Stimulated activated CD4-positive, alpha-beta T cell treated with anti-CD3 and anti-CD28 coated beads, Interleukin-2, amount 100 ng/mL, for 48 hours (primary cell): ENCODE data around the gene CR1L.
A peak's percentile ranks its signal among the peaks of the same experiment; 100 is the strongest.
"Not testable (repeated sequence)": the region's sequence is repeated elsewhere in the genome, so short reads cannot be mapped to it uniquely, and the experiment has no call there.

Experiments used
- DNase-seq, 2 donors: peaks; one replicate each; pipeline ENCODE4 v3.0.0-alpha.2; 2020

Gene CR1L

GRCh38 chr1:207690551-207690950, 45.6 kb downstream of the CR1L start:
- DNase-seq: not testable (repeated sequence)

- DNase-seq: no peak
These were observed 46.1 kb downstream of the CR1L start for GRCh38 chr1:207691010-207691409.

GRCh38 chr1:207691841-207692240, 46.9 kb downstream of the CR1L start:
- DNase-seq: no peak

GRCh38 chr1:207692291-207692690, 47.4 kb downstream of the CR1L start:
- not testable (repeated sequence) for DNase-seq

DNA sequence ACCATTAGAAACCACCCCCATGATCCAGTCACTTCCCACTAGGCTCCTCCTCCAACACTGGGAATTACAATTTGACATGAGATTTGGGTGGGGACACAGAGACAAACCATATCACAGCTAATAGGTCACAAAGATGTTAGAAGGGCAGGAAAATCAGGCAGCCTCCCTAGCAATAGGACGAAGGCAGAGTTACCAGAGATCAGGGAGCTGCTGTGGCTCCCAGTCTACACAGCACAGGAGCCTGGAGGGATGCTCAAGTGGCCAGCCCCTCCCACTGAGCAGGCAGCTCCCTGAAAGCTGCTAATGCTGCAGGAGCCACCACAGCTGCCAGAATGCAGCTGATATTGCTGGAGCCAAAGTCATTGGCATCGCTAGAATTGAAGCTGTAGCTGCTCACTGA, 51.0 kb downstream of the CR1L start:
- DNase-seq: no peak

GRCh38 chr1:207698822-207699483, 54.0 kb downstream of the CR1L start:
- peak; percentile 31 to 37 for DNase-seq

DNA sequence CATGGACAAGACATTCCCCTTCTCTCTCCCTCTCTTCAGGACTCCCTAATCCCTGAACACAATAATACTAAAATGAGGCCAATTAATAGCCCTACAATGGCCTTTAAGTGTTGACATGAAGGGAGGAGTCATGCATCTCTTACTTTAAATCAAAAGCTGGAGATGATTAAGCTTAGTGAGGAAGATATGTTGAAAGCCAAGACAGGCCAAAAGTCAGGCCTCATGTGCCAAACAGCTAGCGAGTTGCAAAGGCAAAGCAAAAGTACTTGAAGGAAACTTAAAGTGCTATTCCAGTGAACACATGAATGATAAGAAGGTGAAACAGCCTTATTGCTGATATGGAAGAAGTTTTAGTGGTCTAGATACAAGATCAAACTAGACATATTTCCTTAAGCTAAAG, 57.4 kb downstream of the CR1L start:
- DNase-seq: no peak

GRCh38 chr1:207703712-207704111, 58.8 kb downstream of the CR1L start:
- no peak for DNase-seq

- not testable (repeated sequence) for DNase-seq
These were observed 63.1 kb downstream of the CR1L start for GRCh38 chr1:207708004-207708403.

DNA sequence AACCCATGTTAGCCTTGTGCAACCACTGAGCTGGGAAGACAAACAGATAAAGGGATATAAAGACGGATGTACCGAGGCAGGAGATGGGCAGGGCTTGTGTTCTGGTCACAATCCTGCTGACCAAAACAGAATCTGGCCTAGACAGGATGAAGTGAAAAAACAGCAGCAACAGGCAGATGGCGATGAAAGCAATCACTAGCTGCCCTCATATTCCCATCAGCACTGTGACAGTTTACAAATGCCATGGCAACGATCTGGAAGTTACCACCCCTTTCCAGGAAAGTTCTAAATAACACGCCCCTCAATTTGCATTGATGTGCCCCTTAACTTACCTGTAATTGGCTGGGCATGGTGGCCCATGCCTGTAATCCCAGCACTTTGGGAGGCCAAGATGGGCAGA, 66.4 kb downstream of the CR1L start:
- no peak for DNase-seq

GRCh38 chr1:207712701-207713100, 67.8 kb downstream of the CR1L start:
- not testable (repeated sequence) for DNase-seq

DNA sequence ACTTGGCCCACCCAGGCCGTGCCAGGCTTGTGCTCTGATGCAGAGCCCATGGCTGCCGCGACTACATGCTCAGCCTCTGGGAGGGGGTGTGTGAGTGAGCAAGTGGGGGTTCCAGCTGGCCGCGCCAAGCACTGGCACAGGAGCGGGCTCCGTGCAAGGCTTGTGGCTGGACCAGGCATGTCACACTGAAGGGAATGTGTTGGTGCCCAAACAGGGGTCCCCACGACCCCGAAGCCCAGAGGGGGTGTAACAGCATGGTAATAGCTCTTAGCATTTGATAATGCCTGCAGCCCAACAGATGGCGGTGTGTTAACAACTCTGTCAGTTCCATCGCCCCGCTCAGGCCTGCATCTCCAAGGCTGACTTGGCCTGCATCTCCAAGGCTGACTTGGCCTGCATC, 68.6 kb downstream of the CR1L start:
- no peak for DNase-seq

DNA sequence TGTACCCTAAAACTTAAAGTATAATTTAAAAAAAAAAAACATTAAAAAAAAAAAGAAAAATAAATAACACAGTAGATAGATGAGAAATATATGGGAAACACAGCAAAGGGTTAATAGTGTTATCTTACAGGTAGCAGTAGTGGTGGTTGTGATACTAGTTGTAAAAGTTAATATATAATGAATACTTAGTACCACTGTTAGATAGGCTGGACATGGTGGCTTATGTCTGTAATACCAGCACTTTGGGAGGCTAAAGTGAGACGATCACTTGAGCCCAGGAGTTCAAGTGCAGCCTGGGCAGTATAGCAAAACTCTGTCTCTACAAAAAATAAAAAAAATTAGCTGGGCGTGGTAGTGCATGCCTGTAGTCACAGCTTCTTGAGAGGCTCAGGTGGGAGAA, 74.3 kb downstream of the CR1L start:
- no peak for DNase-seq

- DNase-seq: not testable (repeated sequence)
These were observed 83.4 kb downstream of the CR1L start for GRCh38 chr1:207728200-207728858.

DNA sequence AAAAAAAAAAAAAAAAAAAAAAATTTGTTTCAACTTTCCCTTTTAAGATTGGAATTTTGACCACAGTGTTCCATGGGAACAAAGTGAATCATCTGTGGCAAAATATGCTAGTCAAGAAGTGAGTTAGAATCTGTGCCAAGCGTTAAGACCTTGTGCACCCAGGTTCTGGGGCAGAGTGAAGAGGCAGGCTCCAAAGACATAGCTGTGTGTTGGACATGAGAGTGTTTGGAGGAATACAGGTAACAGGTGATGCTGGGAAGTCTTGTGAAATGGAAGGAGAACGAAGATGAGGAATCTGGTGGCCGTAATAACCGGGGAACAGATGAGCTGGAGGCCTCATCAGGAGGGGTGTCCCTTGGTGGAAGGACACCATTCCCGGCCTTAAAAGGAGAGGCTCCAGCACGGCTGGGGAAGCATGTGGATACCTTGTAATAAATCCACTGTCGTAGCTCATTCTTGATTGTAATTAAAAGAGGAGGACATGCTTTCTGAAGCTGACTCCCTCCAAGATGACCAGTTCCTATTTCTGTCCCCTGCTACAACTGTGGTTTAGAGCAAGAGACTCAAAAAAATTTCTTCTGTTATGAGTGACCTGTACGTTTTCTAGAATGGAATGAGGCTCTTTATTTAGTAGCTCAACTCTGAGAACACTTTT, 92.7 kb downstream of the CR1L start:
- DNase-seq: not testable (repeated sequence)

DNA sequence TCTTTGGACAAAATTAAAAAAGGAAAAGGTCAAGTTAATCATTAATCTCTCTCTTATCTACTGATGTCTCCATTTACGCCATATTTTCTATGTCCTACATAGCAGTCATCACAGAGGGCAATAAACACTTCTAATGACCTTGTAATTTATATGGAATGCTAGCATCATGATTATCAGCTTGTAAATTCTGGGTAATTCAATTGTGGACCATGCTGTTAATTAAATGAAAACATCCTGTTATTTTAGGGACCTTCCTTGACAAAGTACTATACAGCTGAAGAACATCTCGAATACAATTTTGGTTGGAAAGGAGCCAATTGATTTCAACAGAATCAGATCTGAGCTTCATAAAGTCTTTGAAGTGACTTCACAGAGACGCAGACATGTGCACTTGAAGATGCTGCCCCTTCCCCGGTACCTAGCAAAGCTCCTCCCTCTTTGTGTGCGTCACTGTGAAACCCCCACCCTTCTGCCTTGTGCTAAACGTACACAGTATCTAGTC, 93.3 kb downstream of the CR1L start:
- DNase-seq: not testable (repeated sequence)

DNA sequence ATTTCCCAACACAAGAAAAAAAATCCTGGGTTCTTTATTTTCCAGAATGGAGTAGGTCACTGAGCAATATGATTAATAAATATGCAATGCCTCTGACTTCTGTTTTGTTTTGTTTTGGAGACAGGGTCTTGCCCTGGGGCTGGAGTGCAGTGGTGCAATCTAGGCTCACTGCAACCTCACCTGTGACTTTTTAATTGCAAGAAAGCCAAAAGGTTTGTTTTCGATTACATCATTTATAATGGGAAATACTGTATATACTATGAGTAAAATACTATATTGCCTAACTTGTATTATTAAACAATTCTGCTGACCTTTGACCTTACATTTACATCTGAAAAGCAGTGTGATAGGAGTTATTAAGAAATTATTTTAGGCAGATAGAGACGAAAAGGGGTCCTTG, 95.3 kb downstream of the CR1L start:
- DNase-seq: no peak

DNA sequence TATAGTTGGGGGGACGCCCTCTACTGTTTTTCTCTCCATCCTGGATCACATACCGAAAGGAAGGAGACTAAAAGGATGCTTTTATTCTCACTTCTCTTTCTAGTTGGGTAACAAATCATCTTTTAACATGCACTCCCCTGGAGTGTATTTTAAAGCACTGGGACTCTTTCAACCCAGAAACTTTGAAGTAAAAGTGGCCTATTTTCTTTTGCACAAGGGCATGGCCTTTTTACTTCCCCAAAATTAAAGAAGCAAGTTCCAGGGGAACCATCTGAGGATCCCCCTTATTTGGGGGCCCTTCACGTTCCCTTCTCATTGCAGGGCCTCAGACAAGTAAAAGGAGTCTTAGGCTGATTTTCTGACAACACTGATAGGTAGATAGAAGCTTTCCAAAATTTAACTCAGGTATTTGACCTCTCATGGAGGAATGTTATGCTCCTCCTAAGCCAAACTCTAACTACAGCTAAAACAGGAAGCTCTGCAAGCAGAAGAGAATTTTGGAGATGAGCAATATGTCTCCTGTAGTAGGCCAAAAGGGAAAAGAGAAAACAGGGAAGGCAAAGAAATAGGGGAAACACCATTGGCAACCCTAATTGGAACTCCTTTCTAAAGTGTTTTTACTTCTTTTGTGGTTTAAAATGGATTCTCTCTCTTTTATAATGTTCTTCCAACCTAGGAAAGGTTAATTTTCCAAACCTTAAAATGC, 98.1 kb downstream of the CR1L start:
- DNase-seq: no peak

GRCh38 chr1:207744000-207744534, 99.1 kb downstream of the CR1L start:
- DNase-seq: no peak

DNA sequence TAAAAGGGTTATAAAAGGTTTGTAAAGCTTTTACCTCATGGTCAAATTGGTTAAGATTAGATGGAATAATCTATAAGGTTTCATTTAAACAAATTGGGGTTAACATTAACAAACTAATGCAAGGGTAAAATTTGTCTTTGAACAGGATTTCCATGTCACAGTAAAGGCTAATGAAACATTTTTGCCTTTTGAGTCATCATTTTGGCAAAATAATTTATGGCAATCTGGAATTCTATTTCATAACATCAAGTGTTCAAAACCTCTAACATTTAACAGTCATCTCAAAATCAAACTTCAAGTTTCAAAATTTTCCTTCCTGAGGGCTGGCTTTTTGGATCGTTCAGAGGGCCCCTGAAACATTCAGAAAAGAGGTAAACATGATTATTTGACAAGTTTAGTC, 100.4 kb downstream of the CR1L start:
- DNase-seq: no peak

- DNase-seq: no peak
These were observed 101.2 kb downstream of the CR1L start for GRCh38 chr1:207745839-207746767.
